Tibial nerve (tissue), 4 donors: Measurements from ENCODE around the gene SCIN. TPM values are rescaled to one million over a fixed set of nuclear protein-coding genes. Genes with fewer than 3 reads are reported as not detected.
"Not testable (repeated sequence)": the region's sequence is repeated elsewhere in the genome, so short reads cannot be mapped to it uniquely, and the experiment has no call there.

Experiments used
- DNase-seq, 2 donors: peaks; one replicate each; pipeline ENCODE4 v3.0.0-alpha.2; 2019; ENCODE audit warnings: low spot score in 2 of 2
- H3K27ac ChIP-seq, 4 donors: fragments of 200-600 bp; sonication (generic) in 3 of 4; one replicate each; pipeline ENCODE4 v1.5.1; 2017 to 2019; ENCODE audit warnings: mild to moderate bottlenecking in 1 of 4
- H3K27me3 ChIP-seq, 2 donors: fragments of 200-600 bp; sonication (generic) in 1 of 2; one replicate each; pipeline versions ENCODE4 v1.5.1 to v1.6.0; 2017 to 2019
- H3K36me3 ChIP-seq, 3 donors: fragments of 200-600 bp; sonication (generic); one replicate each; pipeline ENCODE4 v1.5.1; 2018 to 2019
- H3K4me1 ChIP-seq, 4 donors: fragments of 200-600 bp; sonication (generic) in 3 of 4; one replicate each; pipeline ENCODE4 v1.5.1; 2017 to 2019
- H3K4me3 ChIP-seq, 4 donors: fragments of 200-600 bp; sonication (generic) in 3 of 4; one replicate each; pipeline ENCODE4 v1.5.1; 2017 to 2019; ENCODE audit warnings: mild to moderate bottlenecking in 1 of 4, moderate library complexity in 1 of 4
- H3K9me3 ChIP-seq, 4 donors: fragments of 200-600 bp; sonication (generic) in 3 of 4; one replicate each; pipeline ENCODE4 v1.5.1; 2017 to 2019
- EP300 ChIP-seq, 2 donors: sonication (generic); formaldehyde crosslinking; IDR thresholded peaks; one replicate each; pipeline ENCODE4 v1.6.1; 2017; ENCODE audit warnings: antibody characterized with exemption in 2 of 2, mild to moderate bottlenecking in 1 of 2
- POLR2A ChIP-seq, 2 donors: fragments of 450-650 bp; IDR thresholded peaks; one replicate each; pipeline ENCODE4 v1.6.1; 2017; ENCODE audit warnings: antibody characterized with exemption in 2 of 2, mild to moderate bottlenecking in 2 of 2, moderate library complexity in 2 of 2
- WGBS, 2 donors: methylation state at CpG; one replicate each; pipeline ENCODE4 v1.1.5; 2018; 5-methylcytosine and 5-hydroxymethylcytosine counted together
- total RNA-seq, 4 donors: library from RNA; depleted of rRNA; stranded (reverse); fragments of >200 nt; gene quantifications; one replicate each; pipeline ENCODE4 v1.1.0, GENCODE V29; 2016
- TF ChIP-seq, protein P1 (sequence below), 5 experiments: fragments of 200-600 bp in 3 of 5; fragments of 450-650 bp in 2 of 5; sonication (generic) in 3 of 5; IDR thresholded peaks; one replicate each; pipeline ENCODE4 v1.5.1; 2016 to 2019; ENCODE audit warnings: antibody characterized with exemption in 5 of 5, mild to moderate bottlenecking in 3 of 5, moderate library complexity in 2 of 5

The SCIN gene
- total RNA-seq, 4 donors from 2014 or later: under 0.01 to 7.0 (median 2.2) TPM

DNA sequence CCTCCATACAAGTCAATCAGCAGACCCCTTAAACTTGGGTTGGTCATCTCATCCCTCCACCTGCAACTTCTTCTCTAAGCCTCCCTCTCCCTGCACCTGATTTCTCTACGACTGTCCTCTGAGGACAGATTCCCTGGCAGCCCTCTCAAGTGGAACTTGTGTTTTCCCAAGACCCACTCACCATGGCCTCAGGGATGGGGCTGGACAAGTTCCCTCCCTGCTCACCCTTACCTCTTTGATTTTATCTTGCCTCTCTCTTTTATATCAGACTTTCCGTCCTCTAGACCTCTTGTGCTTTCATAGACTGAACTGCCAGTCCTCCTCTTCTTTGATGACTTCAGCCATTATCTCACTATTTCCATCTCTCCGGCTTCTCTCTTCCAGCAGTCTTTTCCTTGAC lies 70.7 kb downstream of the SCIN start:
- TF ChIP-seq EP300 (IDR thresholded peaks at IDR 0.05) (no peak), POLR2A (IDR thresholded peaks at IDR 0.05) (no peak)
- TF ChIP-seq, protein P1, sequence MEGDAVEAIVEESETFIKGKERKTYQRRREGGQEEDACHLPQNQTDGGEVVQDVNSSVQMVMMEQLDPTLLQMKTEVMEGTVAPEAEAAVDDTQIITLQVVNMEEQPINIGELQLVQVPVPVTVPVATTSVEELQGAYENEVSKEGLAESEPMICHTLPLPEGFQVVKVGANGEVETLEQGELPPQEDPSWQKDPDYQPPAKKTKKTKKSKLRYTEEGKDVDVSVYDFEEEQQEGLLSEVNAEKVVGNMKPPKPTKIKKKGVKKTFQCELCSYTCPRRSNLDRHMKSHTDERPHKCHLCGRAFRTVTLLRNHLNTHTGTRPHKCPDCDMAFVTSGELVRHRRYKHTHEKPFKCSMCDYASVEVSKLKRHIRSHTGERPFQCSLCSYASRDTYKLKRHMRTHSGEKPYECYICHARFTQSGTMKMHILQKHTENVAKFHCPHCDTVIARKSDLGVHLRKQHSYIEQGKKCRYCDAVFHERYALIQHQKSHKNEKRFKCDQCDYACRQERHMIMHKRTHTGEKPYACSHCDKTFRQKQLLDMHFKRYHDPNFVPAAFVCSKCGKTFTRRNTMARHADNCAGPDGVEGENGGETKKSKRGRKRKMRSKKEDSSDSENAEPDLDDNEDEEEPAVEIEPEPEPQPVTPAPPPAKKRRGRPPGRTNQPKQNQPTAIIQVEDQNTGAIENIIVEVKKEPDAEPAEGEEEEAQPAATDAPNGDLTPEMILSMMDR (IDR thresholded peaks at IDR 0.05): no peak
- H3K27ac ChIP-seq: no peak overlapping the region
- no peaks in the 10 kb centered on the region for H3K36me3 ChIP-seq
- H3K4me3 ChIP-seq: no peak overlapping the region
- H3K4me1 ChIP-seq: peaks cover 0 to 18% (median 4%) of the 10 kb centered on the region in 4 donors
- DNase-seq: no peak
- WGBS, 2 donors: 95 to 100% methylated on average over 2 to 3 of the region's 3 CpGs
- no peaks in the 10 kb centered on the region for H3K9me3 ChIP-seq
- H3K27me3 ChIP-seq: no peaks in the 10 kb centered on the region

DNA sequence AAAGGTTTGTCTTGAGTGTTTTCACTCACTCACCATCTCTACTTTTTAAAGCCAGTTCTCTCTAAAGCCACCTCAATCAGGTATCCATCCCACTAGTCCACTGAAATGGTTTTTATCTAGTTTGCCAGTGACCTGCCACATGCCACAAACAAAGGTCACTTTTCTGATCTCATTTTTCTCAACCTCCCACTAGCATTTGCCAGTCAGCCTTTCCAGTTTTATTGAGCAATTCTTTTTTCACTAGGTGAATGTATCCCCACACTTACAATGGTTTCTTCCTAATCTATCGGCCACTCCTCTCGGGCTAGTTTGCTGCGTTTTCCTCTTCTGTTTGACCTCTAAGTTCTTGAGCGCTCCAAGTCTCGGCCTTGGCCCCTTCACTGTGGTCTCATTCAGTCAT lies 72.0 kb downstream of the SCIN start:
- H3K9me3 ChIP-seq: no peaks in the 10 kb centered on the region
- 69 to 75% methylated on average over 5 of the region's 5 CpGs for WGBS, 2 donors
- no peak overlapping the region for H3K4me3 ChIP-seq
- peaks cover 0 to 18% (median 4%) of the 10 kb centered on the region in 4 donors for H3K4me1 ChIP-seq
- TF ChIP-seq POLR2A (IDR thresholded peaks at IDR 0.05) (no peak), EP300 (IDR thresholded peaks at IDR 0.05) (no peak)
- no peak overlapping the region for H3K27ac ChIP-seq
- no peak for DNase-seq
- no peaks in the 10 kb centered on the region for H3K27me3 ChIP-seq
- no peaks in the 10 kb centered on the region for H3K36me3 ChIP-seq

DNA sequence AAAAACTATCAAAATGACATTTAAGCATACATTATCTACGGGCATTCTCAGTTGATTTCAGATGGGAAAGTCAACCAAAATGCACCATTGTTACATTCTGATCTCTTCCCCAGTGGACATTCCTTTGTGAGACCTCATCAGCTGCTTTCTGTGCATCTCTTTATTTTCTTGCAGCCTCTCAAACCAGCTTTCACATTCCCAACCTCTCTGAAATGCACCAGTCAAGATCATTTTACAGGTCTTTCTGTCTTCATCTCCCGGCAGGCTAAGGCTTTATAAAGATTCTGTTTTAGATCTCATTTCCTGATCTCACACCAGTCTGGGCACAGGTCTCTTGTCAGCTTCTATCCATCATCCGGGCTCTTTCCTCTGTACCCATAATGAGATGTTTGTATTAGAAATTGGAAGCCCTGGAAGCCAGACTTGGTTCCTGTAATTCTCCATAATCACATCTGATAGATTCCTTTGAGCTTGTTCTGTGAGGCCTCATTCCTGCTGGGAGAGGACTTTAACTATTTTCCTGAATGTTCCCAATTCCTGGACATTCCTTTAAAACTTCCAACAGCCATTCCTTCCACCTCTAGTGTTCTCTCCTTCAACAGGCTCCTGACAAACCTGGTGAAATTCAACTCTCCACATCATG lies 72.6 kb downstream of the SCIN start:
- TF ChIP-seq, protein P1 (IDR thresholded peaks at IDR 0.05): no peak
- TF ChIP-seq POLR2A (IDR thresholded peaks at IDR 0.05): no peak
- no peak for TF ChIP-seq EP300 (IDR thresholded peaks at IDR 0.05)
- Histone ChIP-seq H3K36me3 (no peaks in the 10 kb centered on the region), H3K4me1 (peaks cover 0 to 12% (median 3%) of the 10 kb centered on the region in 4 donors), H3K27ac (no peak overlapping the region), H3K4me3 (no peak overlapping the region), H3K9me3 (no peaks in the 10 kb centered on the region), H3K27me3 (no peaks in the 10 kb centered on the region)
- DNase-seq: no peak
- 61 to 71% methylated on average over 3 of the region's 3 CpGs for WGBS, 2 donors

DNA sequence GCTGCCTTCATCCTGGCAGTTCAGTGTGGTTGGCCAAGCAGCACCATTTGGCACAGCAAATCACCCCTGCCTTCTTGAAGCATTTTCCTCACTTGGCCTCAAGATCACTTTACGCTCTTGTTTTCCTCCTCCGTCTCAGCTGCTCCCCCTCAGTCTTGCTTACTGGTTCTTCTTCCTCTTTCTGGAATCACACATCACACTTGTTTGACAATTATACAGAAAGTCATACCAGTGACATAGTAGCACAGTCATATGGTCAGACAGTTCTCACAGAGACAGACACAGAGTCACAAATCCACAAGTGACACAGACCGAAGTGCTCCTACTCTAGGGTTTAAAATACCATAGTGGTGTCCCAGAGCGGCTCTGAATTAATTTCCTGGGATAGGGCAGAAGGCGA lies 73.1 kb downstream of the SCIN start:
- 87% methylated on average over 5 of the region's 5 CpGs for WGBS, 2 donors
- Histone ChIP-seq H3K27ac (no peak overlapping the region), H3K9me3 (no peaks in the 10 kb centered on the region), H3K36me3 (no peaks in the 10 kb centered on the region), H3K4me3 (no peak overlapping the region), H3K4me1 (peaks cover 0 to 6% (median under 1%) of the 10 kb centered on the region in 4 donors), H3K27me3 (no peaks in the 10 kb centered on the region)
- TF ChIP-seq POLR2A (IDR thresholded peaks at IDR 0.05): no peak
- TF ChIP-seq, protein P1 (IDR thresholded peaks at IDR 0.05): no peak
- TF ChIP-seq EP300 (IDR thresholded peaks at IDR 0.05): no peak
- no peak for DNase-seq

DNA sequence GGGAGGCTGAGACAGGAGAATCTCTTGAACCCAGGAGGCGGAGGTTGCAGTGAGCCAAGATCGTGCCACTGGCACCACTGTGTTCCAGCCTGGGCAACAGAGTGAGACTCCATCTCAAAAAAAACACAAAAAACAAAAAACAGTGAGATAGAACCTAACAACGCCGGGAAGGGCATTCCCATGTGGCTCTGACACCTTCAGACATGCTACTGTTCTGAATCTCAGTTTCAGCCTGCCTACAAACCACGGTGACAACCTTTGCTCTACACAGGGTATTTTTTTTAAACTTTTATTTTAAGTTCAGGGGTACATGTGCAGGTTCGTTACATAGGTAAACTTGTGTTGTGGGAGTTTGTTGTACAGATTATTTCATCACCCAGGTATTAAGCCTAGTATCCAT lies 74.7 kb downstream of the SCIN start:
- WGBS, 2 donors: 83 to 96% methylated on average over 6 of the region's 6 CpGs
- DNase-seq, H3K27me3 ChIP-seq: not testable (repeated sequence)

DNA sequence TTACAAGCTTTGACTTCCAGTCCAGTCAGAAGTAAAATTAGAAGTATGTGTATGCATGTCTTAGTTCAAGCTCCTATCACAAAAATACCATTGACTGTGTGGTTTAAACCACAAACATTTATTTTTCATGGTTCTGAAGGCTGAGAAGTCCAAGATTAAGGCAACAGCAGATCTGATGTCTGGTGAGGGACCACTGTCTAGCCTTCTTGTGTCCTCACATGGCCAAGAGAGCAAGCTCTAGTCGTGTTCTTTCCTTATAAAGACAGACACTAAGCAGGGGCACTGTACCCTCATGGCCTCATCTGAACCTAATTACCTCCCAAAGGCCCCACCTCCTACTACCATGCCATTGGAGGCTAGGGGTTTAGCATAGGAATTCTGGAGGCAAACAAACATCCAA lies 75.6 kb downstream of the SCIN start:
- no peaks in the 10 kb centered on the region for H3K9me3 ChIP-seq
- no peaks in the 10 kb centered on the region for H3K36me3 ChIP-seq
- no peak for DNase-seq
- no peaks in the 10 kb centered on the region for H3K4me1 ChIP-seq
- 27 to 56% methylated on average over 1 of the region's 1 CpG for WGBS, 2 donors
- no peak overlapping the region for H3K4me3 ChIP-seq
- no peaks in the 10 kb centered on the region for H3K27me3 ChIP-seq
- TF ChIP-seq, protein P1 (IDR thresholded peaks at IDR 0.05): no peak
- TF ChIP-seq POLR2A (IDR thresholded peaks at IDR 0.05): no peak
- no peak for TF ChIP-seq EP300 (IDR thresholded peaks at IDR 0.05)
- H3K27ac ChIP-seq: no peak overlapping the region

More for the DNA sequence above, 74.7 kb downstream of the SCIN start:
- not testable (repeated sequence) for H3K36me3 ChIP-seq, H3K9me3 ChIP-seq, H3K4me1 ChIP-seq, H3K27ac ChIP-seq, H3K4me3 ChIP-seq
